ENCODE data around the gene LANCL2. TPM values are rescaled to one million over a fixed set of nuclear protein-coding genes. Genes with fewer than 3 reads are reported as not detected.

LANCL2 gene
- total RNA-seq, 1 donor from 2014 or later = 21.5 TPM

DNA sequence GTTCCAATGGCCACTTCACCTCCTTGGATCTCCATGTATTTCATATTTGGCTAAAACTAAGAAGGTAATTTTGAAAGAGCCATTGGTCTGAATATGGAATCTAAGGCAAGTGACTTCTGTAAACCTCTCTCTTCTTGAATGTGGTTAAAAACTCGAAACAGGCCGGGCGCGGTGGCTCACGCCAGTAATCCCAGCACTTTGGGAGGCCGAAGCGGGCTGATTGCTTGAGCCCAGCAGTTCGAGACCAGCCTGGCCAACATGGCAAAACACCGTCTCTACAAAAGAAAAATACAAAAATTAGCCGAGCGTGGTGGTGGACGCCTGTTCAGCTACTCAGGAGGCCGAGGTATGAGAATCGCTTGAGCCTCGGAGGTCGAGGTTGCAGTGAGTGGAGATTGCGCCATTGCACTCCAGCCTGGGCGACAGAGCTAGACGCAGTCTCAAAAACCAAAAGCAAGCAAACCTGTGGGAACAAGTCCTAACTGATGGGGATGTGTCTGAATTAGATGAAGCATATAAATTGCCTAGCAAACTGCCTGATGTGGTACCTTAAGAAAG lies 2.2 kb downstream of the LANCL2 start:
- Mint-ChIP-seq H3K4me1 (peaks cover 24% of the 10 kb centered on the region), H3K27me3 (no peaks in the 10 kb centered on the region), H3K4me3 (peak overlapping the region; percentile 94), H3K27ac (peak overlapping the region; percentile 96), H3K9me3 (no peaks in the 10 kb centered on the region), H3K36me3 (ENCODE audit: low read depth) (peaks cover 6% of the 10 kb centered on the region)
- intact Hi-C loops (cut with micrococcal nuclease) = loop anchor here (5.0 kb wide), 2 partner anchors 85 to 295 kb away; no protein-coding TSS in a partner anchor
- ATAC-seq (ENCODE audit: low read depth) = no peak
- POLR2A ChIA-PET = interaction anchor here (1.4 to 3.1 kb wide), 3 partner anchors 28 to 684 kb away, joined by 3 to 34 read pairs (median 14); partner anchors contain the start of genes CCT6A, PSPH and SEC61G
- no peak for DNase-seq
- CTCF ChIA-PET = no interaction called here
- TF ChIP-seq, protein P1, sequence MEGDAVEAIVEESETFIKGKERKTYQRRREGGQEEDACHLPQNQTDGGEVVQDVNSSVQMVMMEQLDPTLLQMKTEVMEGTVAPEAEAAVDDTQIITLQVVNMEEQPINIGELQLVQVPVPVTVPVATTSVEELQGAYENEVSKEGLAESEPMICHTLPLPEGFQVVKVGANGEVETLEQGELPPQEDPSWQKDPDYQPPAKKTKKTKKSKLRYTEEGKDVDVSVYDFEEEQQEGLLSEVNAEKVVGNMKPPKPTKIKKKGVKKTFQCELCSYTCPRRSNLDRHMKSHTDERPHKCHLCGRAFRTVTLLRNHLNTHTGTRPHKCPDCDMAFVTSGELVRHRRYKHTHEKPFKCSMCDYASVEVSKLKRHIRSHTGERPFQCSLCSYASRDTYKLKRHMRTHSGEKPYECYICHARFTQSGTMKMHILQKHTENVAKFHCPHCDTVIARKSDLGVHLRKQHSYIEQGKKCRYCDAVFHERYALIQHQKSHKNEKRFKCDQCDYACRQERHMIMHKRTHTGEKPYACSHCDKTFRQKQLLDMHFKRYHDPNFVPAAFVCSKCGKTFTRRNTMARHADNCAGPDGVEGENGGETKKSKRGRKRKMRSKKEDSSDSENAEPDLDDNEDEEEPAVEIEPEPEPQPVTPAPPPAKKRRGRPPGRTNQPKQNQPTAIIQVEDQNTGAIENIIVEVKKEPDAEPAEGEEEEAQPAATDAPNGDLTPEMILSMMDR (IDR thresholded peaks at IDR 0.05) = no peak

DNA sequence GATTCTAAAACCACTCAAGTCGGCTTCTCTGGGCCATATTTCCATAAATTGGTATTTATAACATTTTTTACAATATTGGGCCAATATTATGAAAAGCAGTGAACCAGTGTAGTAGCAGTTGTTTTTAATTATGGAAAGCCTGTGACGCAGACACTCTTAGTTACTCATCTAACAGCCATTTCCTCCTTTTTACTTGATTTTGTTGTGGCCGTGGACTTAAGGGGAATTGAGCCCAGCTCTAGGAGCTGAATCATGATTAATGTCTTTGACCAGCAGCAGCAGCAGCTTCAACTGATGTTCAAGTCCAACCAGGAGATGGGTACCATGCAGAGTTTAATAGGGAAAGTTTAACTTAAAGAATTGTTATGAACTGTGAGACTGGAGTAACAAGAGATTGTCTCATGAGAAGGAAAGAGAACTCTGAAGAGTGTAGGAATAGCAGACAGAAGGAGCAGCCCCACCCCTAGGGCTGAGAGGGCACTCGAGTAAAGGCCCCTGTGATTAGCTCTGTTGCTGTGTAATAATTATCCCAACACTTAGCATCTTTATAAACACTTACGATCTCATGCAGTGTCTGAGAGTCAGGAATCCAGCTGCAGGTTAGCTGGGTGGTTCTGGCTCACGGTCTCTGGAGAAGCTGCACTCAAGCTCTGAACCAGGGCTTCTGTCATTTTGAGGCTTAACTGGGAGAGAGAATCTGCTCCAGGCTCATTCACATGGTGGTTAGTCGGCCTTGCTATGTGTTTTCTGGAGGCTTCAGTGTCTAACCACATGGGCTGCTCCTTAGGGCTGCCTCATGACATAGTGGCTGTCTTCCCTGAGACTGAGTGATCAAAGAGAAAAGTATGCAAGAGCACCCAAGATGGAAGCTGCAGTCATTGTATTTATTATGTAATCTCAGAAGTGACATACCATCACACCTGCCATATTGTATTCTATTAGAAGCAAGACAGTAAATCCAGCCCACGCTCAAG lies 4.6 kb downstream of the LANCL2 start:
- ChIA-PET CTCF (no interaction called here), POLR2A (no interaction called here)
- intact Hi-C loops (cut with micrococcal nuclease) = loop anchor here (5.0 kb wide), 2 partner anchors 87 to 297 kb away; no protein-coding TSS in a partner anchor
- H3K27me3 Mint-ChIP-seq = no peaks in the 10 kb centered on the region
- TF ChIP-seq, protein P1 (IDR thresholded peaks at IDR 0.05) = no peak
- H3K4me1 Mint-ChIP-seq = peaks cover 26% of the 10 kb centered on the region
- no peak overlapping the region for H3K27ac Mint-ChIP-seq
- no peak overlapping the region for H3K4me3 Mint-ChIP-seq
- ATAC-seq (ENCODE audit: low read depth) = no peak
- DNase-seq = no peak
- H3K9me3 Mint-ChIP-seq = no peaks in the 10 kb centered on the region
- peaks cover 6% of the 10 kb centered on the region for H3K36me3 Mint-ChIP-seq (ENCODE audit: low read depth)

DNA sequence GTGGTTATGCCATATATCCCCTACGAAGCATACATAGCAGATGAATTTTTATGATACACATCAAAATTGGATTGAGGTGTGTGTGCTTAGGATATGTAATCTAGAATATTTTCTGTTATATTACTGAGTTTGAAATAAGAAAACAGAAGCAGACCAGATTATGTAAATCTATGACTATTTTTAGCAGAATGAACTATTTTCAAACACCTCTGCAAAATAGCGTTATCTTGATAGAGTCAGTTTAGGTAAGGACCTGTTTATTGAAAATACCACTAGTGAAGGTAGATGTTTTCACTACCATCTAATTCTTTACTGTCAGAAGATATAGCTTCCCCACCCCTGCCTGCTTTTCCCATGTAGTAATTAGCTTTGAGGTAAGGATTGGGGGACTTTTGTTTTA lies 9.1 kb downstream of the LANCL2 start:
- intact Hi-C loops (cut with micrococcal nuclease) = no loop called here
- H3K36me3 Mint-ChIP-seq (ENCODE audit: low read depth) = no peaks in the 10 kb centered on the region
- ATAC-seq (ENCODE audit: low read depth) (no peak), DNase-seq (no peak)
- TF ChIP-seq, protein P1 (IDR thresholded peaks at IDR 0.05) = no peak
- H3K27me3 Mint-ChIP-seq = no peaks in the 10 kb centered on the region
- CTCF ChIA-PET = interaction anchor here (2.0 kb wide), 1 partner anchor 41 kb away, joined by 9 read pairs; no protein-coding TSS in a partner anchor
- no peaks in the 10 kb centered on the region for H3K9me3 Mint-ChIP-seq
- H3K4me1 Mint-ChIP-seq = peaks cover 9% of the 10 kb centered on the region
- H3K4me3 Mint-ChIP-seq = no peak overlapping the region
- H3K27ac Mint-ChIP-seq = no peak overlapping the region
- POLR2A ChIA-PET = interaction anchor here (2.0 kb wide), 1 partner anchor 8 kb away, joined by 7 read pairs; no protein-coding TSS in a partner anchor

DNA sequence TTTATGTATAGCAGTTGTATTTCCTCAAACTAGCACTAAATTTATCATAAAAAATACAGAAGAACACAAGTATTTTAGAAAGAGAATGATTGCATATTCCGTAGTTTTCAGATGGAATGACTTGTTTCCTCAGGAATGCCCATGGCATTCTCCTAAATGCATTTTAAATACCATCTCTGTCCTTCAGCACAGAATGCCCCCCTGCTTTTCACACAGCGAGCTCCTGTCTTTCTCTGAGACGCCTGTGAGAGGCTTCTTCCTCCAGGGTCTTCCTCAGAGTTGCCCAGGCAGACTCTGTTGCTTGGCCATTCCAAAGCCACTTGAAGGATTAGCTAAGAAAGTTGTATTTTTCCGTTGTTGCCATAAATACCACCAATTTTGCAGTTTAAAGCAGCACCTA lies 10.1 kb downstream of the LANCL2 start:
- ChIA-PET POLR2A (interaction anchor here (2.0 kb wide), 1 partner anchor 9 kb away, joined by 7 read pairs; no protein-coding TSS in a partner anchor), CTCF (interaction anchor here (2.0 kb wide), 1 partner anchor 40 kb away, joined by 9 read pairs; no protein-coding TSS in a partner anchor)
- no peak for DNase-seq

More for the DNA sequence above, 10.1 kb downstream of the LANCL2 start:
- intact Hi-C loops (cut with micrococcal nuclease) = no loop called here
- Mint-ChIP-seq H3K27me3 (no peaks in the 10 kb centered on the region), H3K27ac (no peak overlapping the region), H3K4me3 (no peak overlapping the region), H3K9me3 (no peaks in the 10 kb centered on the region), H3K4me1 (peaks cover 9% of the 10 kb centered on the region), H3K36me3 (ENCODE audit: low read depth) (no peaks in the 10 kb centered on the region)
- ATAC-seq (ENCODE audit: low read depth) = no peak
- TF ChIP-seq, protein P1 (IDR thresholded peaks at IDR 0.05) = no peak

Measured in activated B cell treated with CpG ODN at 0.5 μM for 24 hours (primary cell).